ENCODE measurements around the gene PTTG1IP. TPM values are rescaled to one million over a fixed set of nuclear protein-coding genes. Genes with fewer than 3 reads are reported as not detected.

The PTTG1IP gene
- total and polyA plus RNA-seq, 10 of the 15 experiments (the other 5 are each of a cell fraction or from before 2014, with no cell fraction given), result 2.4 to 56.4 (median 44.4) TPM

DNA sequence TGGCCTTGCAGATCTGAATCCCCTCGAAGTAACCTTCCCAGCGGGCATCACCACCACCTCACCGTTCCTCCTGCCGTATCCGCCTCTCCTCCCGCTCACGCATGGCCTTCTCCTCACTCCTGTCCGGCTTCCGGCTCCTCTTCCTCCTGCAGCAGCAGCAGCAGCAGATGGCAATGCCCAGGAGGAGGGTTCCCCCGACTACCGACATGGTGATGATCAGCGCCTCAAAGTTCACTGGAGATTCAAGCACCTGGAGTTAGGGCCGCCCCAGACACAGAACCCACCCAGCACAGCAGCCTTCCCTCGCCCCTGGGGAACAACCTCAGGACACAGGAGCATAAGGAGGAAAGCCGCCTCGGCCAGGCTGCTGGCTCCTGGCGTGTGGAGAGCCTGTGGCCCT, 17.4 kb downstream of the PTTG1IP start:
- intact Hi-C loops (cut with micrococcal nuclease; ENCODE audit: unreplicated experiment), result no loop called here
- Histone ChIP-seq H4K20me1 (ENCODE audit: control insufficient read depth, insufficient read depth) (no peaks in the 10 kb centered on the region; the same call in 1 of the 2 replicates), H2AFZ (ENCODE audit: control insufficient read depth, low read depth, low read length) (no peak overlapping the region), H3K27ac (ENCODE audit: control insufficient read depth, insufficient read depth) (no peak overlapping the region), H3K4me1 (ENCODE audit: control insufficient read depth, insufficient read depth, low read length) (no peaks in the 10 kb centered on the region), H3K79me2 (ENCODE audit: control insufficient read depth, insufficient read depth, low read length) (no peaks in the 10 kb centered on the region), H3K9me3 (replicated peaks; ENCODE audit: control insufficient read depth, insufficient read depth, low read length) (no peaks in the 10 kb centered on the region), H3K27me3 (replicated peaks in 1 of 2; ENCODE audit: control insufficient read depth in 2 of 2, insufficient read depth in 2 of 2, low read length in 1 of 2) (no peaks in the 10 kb centered on the region), H3K36me3 (ENCODE audit: control insufficient read depth in 2 of 2, insufficient read depth in 2 of 2, low read length in 1 of 2) (peaks cover 13 to 34% of the 10 kb centered on the region in 2 experiments; a peak in 3 of 4 replicates), H3K4me3 (no peak overlapping the region), H3K4me2 (ENCODE audit: control insufficient read depth, insufficient read depth) (no peak overlapping the region), H3K9ac (ENCODE audit: control insufficient read depth, insufficient read depth, low read length) (no peak overlapping the region)
- ChIA-PET RAD21 (ENCODE audit: unreplicated experiment) (no interaction called here), POLR2A (interaction anchor here (0.6 kb wide), 1 partner anchor 36 kb away, joined by 3 read pairs; no protein-coding TSS in a partner anchor), CTCF (interaction anchor here (1.4 to 1.8 kb wide), 2 partner anchors 10 to 63 kb away, joined by 3 to 5 read pairs; no protein-coding TSS in a partner anchor), SMC1A (ENCODE audit: uncharacterized antibody, unreplicated experiment) (no interaction called here)
- no peak for TF ChIP-seq TAF1 (IDR thresholded peaks at IDR 0.05; ENCODE audit: borderline replicate concordance, low read depth, low read length)
- TF ChIP-seq ZBED1 (IDR thresholded peaks at IDR 0.05; ENCODE audit: borderline replicate concordance), result no peak
- TF ChIP-seq, protein P1, sequence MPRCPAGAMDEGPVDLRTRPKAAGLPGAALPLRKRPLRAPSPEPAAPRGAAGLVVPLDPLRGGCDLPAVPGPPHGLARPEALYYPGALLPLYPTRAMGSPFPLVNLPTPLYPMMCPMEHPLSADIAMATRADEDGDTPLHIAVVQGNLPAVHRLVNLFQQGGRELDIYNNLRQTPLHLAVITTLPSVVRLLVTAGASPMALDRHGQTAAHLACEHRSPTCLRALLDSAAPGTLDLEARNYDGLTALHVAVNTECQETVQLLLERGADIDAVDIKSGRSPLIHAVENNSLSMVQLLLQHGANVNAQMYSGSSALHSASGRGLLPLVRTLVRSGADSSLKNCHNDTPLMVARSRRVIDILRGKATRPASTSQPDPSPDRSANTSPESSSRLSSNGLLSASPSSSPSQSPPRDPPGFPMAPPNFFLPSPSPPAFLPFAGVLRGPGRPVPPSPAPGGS (IDR thresholded peaks at IDR 0.05; ENCODE audit: borderline replicate concordance, insufficient read depth, low read depth, low read length, poor library complexity, severe bottlenecking), result no peak
- no peak for TF ChIP-seq ZNF274 (IDR thresholded peaks at IDR 0.05; ENCODE audit: insufficient read depth, insufficient read length)
- no peak for TF ChIP-seq BHLHE40 (IDR thresholded peaks at IDR 0.05; ENCODE audit: borderline replicate concordance in 1 of 2, low read depth in 2 of 2, low read length in 1 of 2)
- TF ChIP-seq NFYB (IDR thresholded peaks at IDR 0.05; ENCODE audit: insufficient read depth, low read depth, low read length), result no peak
- DNase-seq (ENCODE audit: low read depth, low spot score) (no peak), ATAC-seq (no peak), FAIRE-seq (no peak)
- 100% methylated on average over 15 of the region's 17 CpGs for WGBS (ENCODE audit: insufficient coverage, insufficient replicate concordance, low lambda C conversion rate, missing lambda C conversion rate)
- in situ Hi-C loops (cut with MboI), result no loop called here
- no TSS peak for BruUV-seq (replicated peaks)
